Colonic mucosa (tissue), 4 donors: ENCODE measurements around the gene MYLK. TPM values are rescaled to one million over a fixed set of nuclear protein-coding genes. Genes with fewer than 3 reads are reported as not detected.

Source experiments
- DNase-seq: peaks from one replicate; pipeline ENCODE4 v3.0.0-alpha.2; 2020
- H3K27ac ChIP-seq: fragments of 200-600 bp; one replicate; pipeline ENCODE4 v1.8.0; 2021
- H3K27me3 ChIP-seq: fragments of 200-600 bp; one replicate; pipeline ENCODE4 v1.8.0; 2021
- H3K36me3 ChIP-seq: fragments of 200-600 bp; one replicate; pipeline ENCODE4 v1.8.0; 2021
- H3K4me1 ChIP-seq: fragments of 200-600 bp; one replicate; pipeline ENCODE4 v1.8.0; 2021; ENCODE audit warnings: mild to moderate bottlenecking
- H3K4me3 ChIP-seq: fragments of 200-600 bp; one replicate; pipeline ENCODE4 v1.8.0; 2021
- H3K9ac ChIP-seq, 2 donors: one replicate each; pipeline ENCODE4 v1.7.0; 2013; ENCODE audit warnings: control low read depth in 2 of 2, low read depth in 2 of 2, low read length in 2 of 2
- H3K9me3 ChIP-seq: fragments of 200-600 bp; one replicate; pipeline ENCODE4 v1.8.0; 2021
- intact Hi-C: fragments of 100-400 bp; cut with DNase I; formaldehyde crosslinking; loops from one replicate; pipeline ENCODE4 v1.14.1; 2022
- total RNA-seq, 2 donors: library from RNA; stranded (reverse); fragmentation: NEBNext Ultra II Directional in 1 of 2; extraction: Animal tissue kit (Norgen Biotek cat#: 25700) in 1 of 2; gene quantifications; one replicate each; pipeline ENCODE4 v1.2.1, GENCODE V29; 2021
- TF ChIP-seq, protein P1 (sequence below): fragments of 200-600 bp; IDR thresholded peaks from one replicate; pipeline ENCODE4 v1.8.0; 2022; ENCODE audit warnings: antibody characterized with exemption, mild to moderate bottlenecking
- donor health status: healthy.
- donor health status: DM: no; HTN: no; CAD: no.
- donor health status: DM: no; HTN: no; CAD: no.

The MYLK gene
- total RNA-seq, 2 donors from 2014 or later = 58.8 to 267 TPM

DNA sequence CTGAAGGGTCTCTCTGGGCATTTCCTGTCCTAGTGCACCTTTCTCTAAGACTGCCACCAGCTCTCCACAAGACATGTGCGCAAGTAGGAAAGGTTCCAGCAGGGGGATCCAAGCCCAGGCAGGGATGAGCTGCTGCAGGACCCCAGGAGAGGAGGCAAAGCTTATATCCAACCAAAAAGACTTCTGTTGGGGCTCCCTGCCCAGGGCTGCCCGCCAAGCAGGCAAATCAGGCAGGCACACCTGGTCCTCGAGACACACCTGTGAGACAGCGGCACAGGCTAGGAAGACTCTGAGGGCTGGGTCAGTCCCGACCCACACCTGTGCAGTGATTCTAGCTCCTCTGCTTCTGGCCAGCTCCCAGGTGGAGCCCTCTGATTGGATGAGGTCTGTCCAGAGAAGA is 80.6 kb downstream of the MYLK start:
- no peaks in the 10 kb centered on the region for H3K36me3 ChIP-seq
- peaks cover 5% of the 10 kb centered on the region for H3K4me1 ChIP-seq
- intact Hi-C loops = no loop called here
- no peaks in the 10 kb centered on the region for H3K9me3 ChIP-seq
- TF ChIP-seq, protein P1, sequence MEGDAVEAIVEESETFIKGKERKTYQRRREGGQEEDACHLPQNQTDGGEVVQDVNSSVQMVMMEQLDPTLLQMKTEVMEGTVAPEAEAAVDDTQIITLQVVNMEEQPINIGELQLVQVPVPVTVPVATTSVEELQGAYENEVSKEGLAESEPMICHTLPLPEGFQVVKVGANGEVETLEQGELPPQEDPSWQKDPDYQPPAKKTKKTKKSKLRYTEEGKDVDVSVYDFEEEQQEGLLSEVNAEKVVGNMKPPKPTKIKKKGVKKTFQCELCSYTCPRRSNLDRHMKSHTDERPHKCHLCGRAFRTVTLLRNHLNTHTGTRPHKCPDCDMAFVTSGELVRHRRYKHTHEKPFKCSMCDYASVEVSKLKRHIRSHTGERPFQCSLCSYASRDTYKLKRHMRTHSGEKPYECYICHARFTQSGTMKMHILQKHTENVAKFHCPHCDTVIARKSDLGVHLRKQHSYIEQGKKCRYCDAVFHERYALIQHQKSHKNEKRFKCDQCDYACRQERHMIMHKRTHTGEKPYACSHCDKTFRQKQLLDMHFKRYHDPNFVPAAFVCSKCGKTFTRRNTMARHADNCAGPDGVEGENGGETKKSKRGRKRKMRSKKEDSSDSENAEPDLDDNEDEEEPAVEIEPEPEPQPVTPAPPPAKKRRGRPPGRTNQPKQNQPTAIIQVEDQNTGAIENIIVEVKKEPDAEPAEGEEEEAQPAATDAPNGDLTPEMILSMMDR = no peak
- H3K27ac ChIP-seq = no peak overlapping the region
- H3K9ac ChIP-seq = no peak overlapping the region
- H3K27me3 ChIP-seq = no peaks in the 10 kb centered on the region
- peak; percentile 45 for DNase-seq
- H3K4me3 ChIP-seq = no peak overlapping the region

DNA sequence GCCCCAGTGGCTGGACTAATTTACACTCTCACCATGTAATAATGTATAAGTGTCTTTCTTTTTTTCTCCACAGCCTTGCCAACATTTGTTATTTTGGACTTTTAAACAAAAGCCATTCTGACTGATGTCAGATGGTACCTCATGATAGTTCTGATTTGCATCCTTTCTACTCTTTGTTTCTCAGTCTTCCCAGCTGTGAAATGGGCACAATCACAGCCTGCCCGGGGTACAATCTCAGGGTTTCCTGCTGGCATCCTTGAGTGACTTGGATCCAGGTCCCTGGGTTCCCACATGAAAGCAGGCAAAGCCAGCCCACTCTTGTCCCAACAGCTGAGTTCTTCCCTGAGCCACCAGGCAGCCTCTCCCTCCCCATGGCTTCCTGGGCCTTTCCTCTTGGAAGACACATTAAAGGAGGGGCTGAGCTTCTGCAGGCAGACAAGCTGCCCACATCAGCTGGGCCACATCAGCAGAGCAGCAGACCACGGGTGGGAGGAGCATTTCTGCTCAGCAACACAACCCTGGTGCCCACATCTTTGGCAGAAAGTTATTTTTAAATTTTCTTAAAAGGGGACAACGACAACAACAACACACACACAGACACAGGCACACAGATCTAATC is 82.0 kb downstream of the MYLK start:
- no peak overlapping the region for H3K27ac ChIP-seq
- no peak for DNase-seq
- H3K36me3 ChIP-seq = no peaks in the 10 kb centered on the region
- no peak overlapping the region for H3K9ac ChIP-seq
- H3K4me3 ChIP-seq = no peak overlapping the region
- intact Hi-C loops = no loop called here
- no peaks in the 10 kb centered on the region for H3K27me3 ChIP-seq
- no peaks in the 10 kb centered on the region for H3K4me1 ChIP-seq
- no peaks in the 10 kb centered on the region for H3K9me3 ChIP-seq
- TF ChIP-seq, protein P1 = no peak

DNA sequence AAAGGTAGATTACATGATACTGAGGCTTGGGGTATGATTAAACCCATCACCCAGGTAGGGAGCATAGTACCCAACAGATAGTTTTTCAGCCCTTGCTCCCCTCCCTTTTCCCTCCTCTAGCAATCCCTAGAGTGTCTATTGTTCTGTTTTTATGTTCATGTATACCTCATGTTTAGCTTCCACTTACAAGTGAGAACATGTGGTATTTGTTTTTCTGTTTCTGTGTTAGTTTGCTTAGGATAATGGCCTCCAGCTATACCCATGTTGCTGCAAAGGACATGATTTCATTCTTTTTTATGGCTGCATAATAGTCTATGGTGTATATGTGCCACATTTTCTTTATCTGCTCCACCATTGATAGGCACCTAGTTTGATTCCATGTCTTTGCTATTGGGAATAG is 82.7 kb downstream of the MYLK start:
- no peak overlapping the region for H3K27ac ChIP-seq
- H3K9ac ChIP-seq = no peak overlapping the region
- intact Hi-C loops = no loop called here
- H3K4me3 ChIP-seq = no peak overlapping the region
- H3K36me3 ChIP-seq = no peaks in the 10 kb centered on the region
- TF ChIP-seq, protein P1 = no peak
- no peaks in the 10 kb centered on the region for H3K4me1 ChIP-seq
- no peaks in the 10 kb centered on the region for H3K9me3 ChIP-seq
- no peak for DNase-seq
- H3K27me3 ChIP-seq = no peaks in the 10 kb centered on the region

DNA sequence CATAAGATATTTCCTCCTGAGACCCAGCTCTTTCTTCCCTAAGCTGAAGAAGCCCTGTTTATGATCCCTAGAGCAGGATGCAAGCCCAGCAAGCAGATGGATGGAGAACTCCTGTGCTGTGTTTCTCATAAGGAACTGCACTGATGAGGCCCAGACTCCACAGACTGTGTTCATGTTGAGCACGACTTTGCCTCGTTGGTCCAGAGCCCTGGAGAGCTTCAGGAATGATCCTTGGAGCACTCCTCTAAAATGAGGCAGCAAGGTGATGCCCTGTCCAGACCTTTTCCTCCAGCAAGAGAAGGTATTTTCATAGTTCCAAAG is 83.8 kb downstream of the MYLK start:
- peak overlapping the region; percentile 62 for H3K27ac ChIP-seq
- DNase-seq = no peak
- intact Hi-C loops = no loop called here
- H3K4me3 ChIP-seq = no peak overlapping the region
- TF ChIP-seq, protein P1 = no peak
- H3K27me3 ChIP-seq = no peaks in the 10 kb centered on the region
- no peaks in the 10 kb centered on the region for H3K36me3 ChIP-seq
- no peak overlapping the region for H3K9ac ChIP-seq
- no peaks in the 10 kb centered on the region for H3K4me1 ChIP-seq
- no peaks in the 10 kb centered on the region for H3K9me3 ChIP-seq

DNA sequence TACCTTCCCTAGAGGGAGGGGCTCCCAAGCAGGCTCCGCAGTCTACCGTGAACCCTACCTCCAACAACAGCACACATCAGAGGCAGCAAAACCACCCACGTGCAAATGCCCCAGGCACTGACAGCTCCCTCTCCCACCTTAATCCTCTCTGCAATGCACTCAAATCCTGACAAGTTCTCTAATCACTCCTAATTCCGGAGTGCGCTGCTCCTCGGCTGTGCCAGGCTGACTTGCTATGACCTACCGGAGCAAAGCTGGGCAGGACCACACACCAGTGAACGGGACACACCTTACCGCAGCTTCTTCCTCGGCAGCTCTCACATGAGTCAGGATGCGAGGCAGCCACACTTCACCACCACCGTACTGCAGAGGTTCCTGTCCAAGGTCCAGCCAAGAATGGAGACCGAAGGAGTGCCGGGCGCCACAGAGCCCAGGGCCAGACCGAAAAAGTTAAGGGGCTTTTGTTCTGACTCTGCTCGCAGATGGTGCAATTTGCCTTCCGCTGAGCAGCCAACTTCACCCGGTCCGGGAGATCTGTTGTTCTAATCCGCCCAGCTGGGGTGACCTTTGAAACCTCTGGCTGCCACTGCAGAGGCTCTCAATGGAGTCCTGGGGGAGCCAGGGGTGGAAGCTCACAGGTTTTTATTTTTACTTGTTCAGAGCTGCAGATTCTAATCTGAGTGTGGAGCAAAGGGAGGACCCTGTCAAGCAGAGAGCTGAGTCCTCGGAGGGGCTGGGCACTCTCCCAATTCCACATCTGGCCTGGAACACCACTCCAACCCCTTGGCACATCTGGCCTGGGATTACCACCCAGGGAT is 84.4 kb downstream of the MYLK start:
- DNase-seq = peak; percentile 73
- no peak overlapping the region for H3K9ac ChIP-seq
- no peaks in the 10 kb centered on the region for H3K4me1 ChIP-seq
- peak overlapping the region; percentile 62 for H3K27ac ChIP-seq
- TF ChIP-seq, protein P1 = no peak
- no peaks in the 10 kb centered on the region for H3K36me3 ChIP-seq
- H3K9me3 ChIP-seq = no peaks in the 10 kb centered on the region
- intact Hi-C loops = no loop called here
- H3K27me3 ChIP-seq = no peaks in the 10 kb centered on the region
- peak overlapping the region; percentile 9 for H3K4me3 ChIP-seq
